Testis (tissue), 2 donors: ENCODE data around the gene PFKFB4.

Experiments used
- CTCF ChIP-seq, 3 experiments: fragments of 450-650 bp in 2 of 3; fragments of 200-600 bp in 1 of 3; sonication (generic) in 1 of 3; IDR thresholded peaks; one replicate each; pipeline ENCODE4 v1.5.1; 2016 to 2019; ENCODE audit warnings: antibody characterized with exemption in 3 of 3, mild to moderate bottlenecking in 2 of 3, moderate library complexity in 1 of 3
- POLR2A ChIP-seq: fragments of 450-650 bp; IDR thresholded peaks from one replicate; pipeline ENCODE4 v1.6.1; 2017; ENCODE audit warnings: antibody characterized with exemption, mild to moderate bottlenecking, moderate library complexity

GRCh38 chr3:48569808-48570450 lies 13.3 kb upstream of the PFKFB4 start:
- TF ChIP-seq CTCF (IDR thresholded peaks at IDR 0.05) (no peak), POLR2A (no peak)
